Adrenal gland (tissue), 5 donors: ENCODE measurements around the gene TWIST2.

ENCODE experiments used
- CTCF ChIP-seq, 6 experiments: fragments of 450-650 bp in 4 of 6; fragments of 200-600 bp in 2 of 6; sonication (generic) in 1 of 6; IDR thresholded peaks; 1 replicate in 5 of 6; 2 replicates in 1 of 6; pipeline versions ENCODE4 v1.5.1 to v1.8.0; 2016 to 2021; ENCODE audit warnings: antibody characterized with exemption in 6 of 6, mild to moderate bottlenecking in 2 of 6, moderate library complexity in 1 of 6
- POLR2A ChIP-seq, 2 donors: fragments of 450-650 bp; IDR thresholded peaks; one replicate each; pipeline ENCODE4 v1.6.1; 2017; ENCODE audit warnings: antibody characterized with exemption in 2 of 2, mild to moderate bottlenecking in 2 of 2, moderate library complexity in 1 of 2
- donor health status: DM: no; HTN: no; CAD: no.

- no peak for TF ChIP-seq CTCF (IDR thresholded peaks at IDR 0.05)
- TF ChIP-seq POLR2A (IDR thresholded peaks at IDR 0.05), result no peak
Observed at GRCh38 chr2:238881353-238882081, 33.6 kb downstream of the TWIST2 start.
